Measurements from ENCODE around the gene ATOH8.

The ATOH8 gene

DNA sequence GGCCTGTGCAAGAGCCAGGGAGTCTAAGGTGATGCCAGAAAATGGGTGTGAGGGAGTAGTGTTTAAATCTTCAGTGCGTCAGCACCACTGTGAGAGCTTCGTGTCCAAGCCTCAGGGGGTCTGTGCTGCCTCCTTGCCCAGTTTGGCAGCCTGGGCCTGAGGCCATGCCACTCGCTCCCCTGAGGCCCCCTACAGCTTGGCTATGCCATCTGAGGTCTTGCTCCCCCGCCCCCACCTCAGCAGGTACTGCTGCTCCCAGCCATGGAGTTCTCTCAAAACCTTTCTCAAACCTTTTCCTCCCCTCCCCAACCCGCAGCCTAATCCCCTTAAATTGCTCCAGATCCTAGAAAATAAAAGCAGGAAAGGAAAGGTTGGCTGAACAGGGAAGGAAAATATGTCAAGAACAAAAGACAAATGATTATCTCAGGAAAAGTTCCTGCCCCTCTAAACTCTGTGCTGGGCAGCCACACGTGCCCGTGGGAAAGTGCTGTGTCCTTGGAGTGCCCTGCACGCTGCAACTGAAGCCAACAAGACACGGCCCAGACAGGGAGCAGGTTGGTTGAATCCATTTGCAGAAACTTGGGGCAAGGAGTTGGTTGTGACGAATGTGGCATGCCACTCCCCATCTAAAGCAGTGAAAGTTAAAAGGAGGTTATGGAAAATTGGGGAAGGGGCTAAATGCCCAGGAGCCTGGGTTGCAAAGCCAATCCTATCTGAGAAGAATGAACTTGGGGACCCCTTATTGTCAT is 61.2 kb downstream of the ATOH8 start:
- TF ChIP-seq CTCF (IDR thresholded peaks at IDR 0.05; ENCODE audit: insufficient read depth, low read length) (no peak), GABPA (IDR thresholded peaks at IDR 0.05; ENCODE audit: low read depth) (no peak), REST (IDR thresholded peaks at IDR 0.05; ENCODE audit: insufficient replicate concordance, low read depth) (no peak)
- H3K27ac ChIP-seq (replicated peaks), result no peak overlapping the region
- DNase-seq (ENCODE audit: low read depth in 1 of 2, low spot score in 1 of 2), result no peak
- H3K4me3 ChIP-seq (replicated peaks; ENCODE audit: insufficient read depth, low read length), result no peak overlapping the region
- H3K27me3 ChIP-seq (ENCODE audit: insufficient read depth, poor library complexity, severe bottlenecking), result no peaks in the 10 kb centered on the region

DNA sequence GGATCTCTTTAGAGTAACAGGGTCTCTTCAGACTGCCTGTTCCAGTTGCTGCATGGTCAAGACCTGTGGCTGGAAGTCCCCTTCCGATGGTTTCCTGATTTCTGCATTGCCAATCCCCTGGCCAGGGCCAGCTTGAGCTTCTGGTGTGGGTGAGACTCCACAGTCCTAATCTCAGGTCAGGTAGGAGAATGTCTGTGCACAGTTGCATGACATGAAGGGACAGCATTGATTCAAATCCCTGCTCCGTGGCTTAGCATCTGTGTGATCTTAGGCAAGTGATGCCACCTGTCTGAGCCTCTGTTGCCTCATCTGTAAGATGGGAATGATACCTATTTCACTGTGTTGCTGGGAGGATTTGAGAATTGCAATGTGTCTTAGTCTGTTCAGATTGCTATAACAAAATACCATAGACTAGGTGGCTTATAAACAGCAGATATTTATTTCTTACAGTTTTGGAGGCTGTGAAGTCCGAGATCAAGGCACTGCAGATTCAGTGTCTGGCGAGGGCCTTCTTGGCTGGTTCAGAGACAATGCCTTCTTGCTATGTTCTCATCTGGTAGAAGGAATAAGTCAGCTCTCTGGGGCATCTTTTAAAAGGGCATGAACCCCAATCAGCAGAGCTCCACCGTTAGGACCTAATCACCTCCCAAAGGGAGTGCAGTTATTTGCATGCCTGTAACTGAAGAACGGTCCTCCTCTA is 66.2 kb downstream of the ATOH8 start:
- no peak overlapping the region for H3K4me3 ChIP-seq (replicated peaks; ENCODE audit: insufficient read depth, low read length)
- H3K27me3 ChIP-seq (ENCODE audit: insufficient read depth, poor library complexity, severe bottlenecking), result no peaks in the 10 kb centered on the region
- TF ChIP-seq CTCF (IDR thresholded peaks at IDR 0.05; ENCODE audit: insufficient read depth, low read length), result no peak
- TF ChIP-seq SPI1 (IDR thresholded peaks at IDR 0.05; ENCODE audit: borderline replicate concordance, low read depth), result no peak
- TF ChIP-seq GABPA (IDR thresholded peaks at IDR 0.05; ENCODE audit: low read depth), result no peak
- TF ChIP-seq POLR2AphosphoS5 (IDR thresholded peaks at IDR 0.05; ENCODE audit: low read depth), result no peak
- no peak for TF ChIP-seq REST (IDR thresholded peaks at IDR 0.05; ENCODE audit: insufficient replicate concordance, low read depth)
- no peak for DNase-seq (ENCODE audit: low read depth in 1 of 2, low spot score in 1 of 2)
- H3K27ac ChIP-seq (replicated peaks), result no peak overlapping the region

DNA sequence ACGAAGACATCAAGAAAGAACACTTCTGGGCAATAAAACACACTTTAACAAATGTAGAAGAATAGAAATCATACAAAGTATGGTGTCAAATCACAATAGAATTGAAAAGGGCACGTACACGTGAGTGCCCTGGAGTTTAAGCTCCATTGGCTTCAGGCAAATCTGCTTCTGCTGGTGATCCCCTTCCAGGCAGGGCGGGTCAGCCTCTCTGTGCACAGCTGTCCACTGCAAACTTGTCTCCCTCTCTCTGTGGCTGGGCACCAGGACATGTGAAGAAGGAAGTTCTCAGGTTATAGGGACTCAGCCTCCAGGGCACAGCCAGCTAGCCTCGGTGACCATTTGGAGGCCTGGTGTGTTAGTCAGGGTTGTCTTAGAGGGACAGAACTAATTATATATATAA is 69.0 kb downstream of the ATOH8 start:
- Histone ChIP-seq H3K4me3 (replicated peaks; ENCODE audit: insufficient read depth, low read length) (no peak overlapping the region), H3K27me3 (ENCODE audit: insufficient read depth, poor library complexity, severe bottlenecking) (no peaks in the 10 kb centered on the region), H3K27ac (replicated peaks) (no peak overlapping the region)
- DNase-seq (ENCODE audit: low read depth in 1 of 2, low spot score in 1 of 2), result no peak
- no peak for TF ChIP-seq SPI1 (IDR thresholded peaks at IDR 0.05; ENCODE audit: borderline replicate concordance, low read depth)
- TF ChIP-seq REST (IDR thresholded peaks at IDR 0.05; ENCODE audit: insufficient replicate concordance, low read depth), result no peak
- TF ChIP-seq POLR2AphosphoS5 (IDR thresholded peaks at IDR 0.05; ENCODE audit: low read depth), result no peak
- no peak for TF ChIP-seq CTCF (IDR thresholded peaks at IDR 0.05; ENCODE audit: insufficient read depth, low read length)
- no peak for TF ChIP-seq GABPA (IDR thresholded peaks at IDR 0.05; ENCODE audit: low read depth)
